ENCODE measurements around the gene VEPH1.
A peak's percentile ranks its signal among the peaks of the same experiment; 100 is the strongest.

The VEPH1 gene

DNA sequence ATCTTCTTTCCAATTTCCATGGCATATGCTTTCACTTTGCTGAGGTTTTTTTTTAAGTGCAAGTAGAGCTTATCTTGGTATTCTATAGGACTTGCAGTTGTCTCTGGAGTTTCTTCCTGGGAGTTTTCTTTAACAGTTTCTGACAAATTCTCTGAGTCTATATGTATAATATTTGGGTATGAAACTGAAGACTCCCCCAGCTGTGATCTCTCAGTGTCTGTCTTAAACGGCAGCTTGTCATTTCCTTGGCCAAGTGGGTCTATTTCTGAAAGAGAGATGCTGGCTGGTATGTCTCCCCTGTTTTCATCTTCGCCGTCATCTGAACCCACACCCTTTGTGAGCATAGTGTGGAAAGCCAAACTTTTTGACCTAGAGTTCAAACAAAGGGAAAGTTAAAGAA is 139.8 kb downstream of the VEPH1 start:
- no peak for DNase-seq (ENCODE audit: low read depth)
- H3K4me3 ChIP-seq (ENCODE audit: low read depth, low read length): no peak overlapping the region
- TF ChIP-seq, protein P1, sequence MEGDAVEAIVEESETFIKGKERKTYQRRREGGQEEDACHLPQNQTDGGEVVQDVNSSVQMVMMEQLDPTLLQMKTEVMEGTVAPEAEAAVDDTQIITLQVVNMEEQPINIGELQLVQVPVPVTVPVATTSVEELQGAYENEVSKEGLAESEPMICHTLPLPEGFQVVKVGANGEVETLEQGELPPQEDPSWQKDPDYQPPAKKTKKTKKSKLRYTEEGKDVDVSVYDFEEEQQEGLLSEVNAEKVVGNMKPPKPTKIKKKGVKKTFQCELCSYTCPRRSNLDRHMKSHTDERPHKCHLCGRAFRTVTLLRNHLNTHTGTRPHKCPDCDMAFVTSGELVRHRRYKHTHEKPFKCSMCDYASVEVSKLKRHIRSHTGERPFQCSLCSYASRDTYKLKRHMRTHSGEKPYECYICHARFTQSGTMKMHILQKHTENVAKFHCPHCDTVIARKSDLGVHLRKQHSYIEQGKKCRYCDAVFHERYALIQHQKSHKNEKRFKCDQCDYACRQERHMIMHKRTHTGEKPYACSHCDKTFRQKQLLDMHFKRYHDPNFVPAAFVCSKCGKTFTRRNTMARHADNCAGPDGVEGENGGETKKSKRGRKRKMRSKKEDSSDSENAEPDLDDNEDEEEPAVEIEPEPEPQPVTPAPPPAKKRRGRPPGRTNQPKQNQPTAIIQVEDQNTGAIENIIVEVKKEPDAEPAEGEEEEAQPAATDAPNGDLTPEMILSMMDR (IDR thresholded peaks at IDR 0.05; ENCODE audit: control insufficient read depth, extremely low read depth, insufficient read depth): no peak

DNA sequence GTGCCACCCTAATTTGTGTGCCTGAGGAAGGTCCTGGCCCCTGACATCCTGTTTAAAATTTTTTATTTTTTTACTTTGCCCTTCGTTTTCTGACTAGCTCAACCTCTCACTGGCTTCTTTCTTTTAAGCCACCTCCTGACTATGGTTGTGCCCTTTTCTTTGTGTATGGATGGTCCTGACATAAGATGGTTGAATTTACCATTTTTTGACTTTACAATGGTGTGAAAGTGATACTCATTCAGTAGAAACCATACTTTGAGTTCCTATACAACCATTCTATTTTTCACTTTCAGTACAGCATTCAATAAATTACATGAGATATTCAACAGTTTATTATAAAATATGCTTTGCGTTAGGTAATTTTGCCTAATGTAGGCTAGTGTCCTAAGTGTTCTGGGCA is 140.9 kb downstream of the VEPH1 start:
- no peak for DNase-seq (ENCODE audit: low read depth)
- H3K4me3 ChIP-seq (ENCODE audit: low read depth, low read length): no peak overlapping the region
- TF ChIP-seq, protein P1 (IDR thresholded peaks at IDR 0.05; ENCODE audit: control insufficient read depth, extremely low read depth, insufficient read depth): no peak

DNA sequence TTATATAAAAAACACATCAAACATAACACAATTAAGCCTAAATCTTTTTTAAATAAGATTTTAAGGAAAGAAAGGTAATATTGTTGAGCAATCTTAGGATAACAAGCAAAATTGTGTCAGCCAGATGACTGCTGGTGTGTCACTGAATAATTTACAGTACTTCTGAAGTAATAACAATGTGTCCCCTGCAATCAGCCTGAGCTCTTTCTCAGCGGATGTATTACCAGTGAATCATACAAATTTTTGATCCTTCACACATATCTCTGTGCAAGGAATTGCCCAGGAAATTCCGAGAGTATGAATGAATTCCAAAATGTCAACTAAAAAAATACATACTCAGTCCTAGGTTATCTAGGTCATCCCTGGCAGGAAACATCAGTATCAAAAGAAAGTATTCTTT is 143.2 kb downstream of the VEPH1 start:
- TF ChIP-seq, protein P1 (IDR thresholded peaks at IDR 0.05; ENCODE audit: control insufficient read depth, extremely low read depth, insufficient read depth): no peak
- H3K4me3 ChIP-seq (ENCODE audit: low read depth, low read length): no peak overlapping the region
- no peak for DNase-seq (ENCODE audit: low read depth)

DNA sequence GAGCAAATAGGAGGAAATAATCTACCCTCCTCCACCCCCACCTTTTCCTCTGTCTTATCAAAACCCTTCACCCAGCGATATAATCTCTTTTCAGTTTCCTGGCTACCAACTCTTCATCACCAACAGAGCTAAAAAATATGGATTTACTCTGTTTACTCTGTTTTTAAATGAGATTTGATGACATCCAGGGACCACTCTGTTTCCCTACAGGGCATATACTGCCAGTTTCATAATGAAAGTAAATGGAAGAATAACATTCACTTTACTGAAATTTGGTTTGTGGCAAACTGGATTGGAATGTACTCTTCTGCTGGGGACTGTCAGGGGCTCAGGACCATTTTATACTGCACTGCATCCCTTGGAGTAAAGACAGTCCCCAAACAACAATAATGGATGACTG is 146.7 kb downstream of the VEPH1 start:
- DNase-seq (ENCODE audit: low read depth): no peak
- H3K4me3 ChIP-seq (ENCODE audit: low read depth, low read length): no peak overlapping the region
- TF ChIP-seq, protein P1 (IDR thresholded peaks at IDR 0.05; ENCODE audit: control insufficient read depth, extremely low read depth, insufficient read depth): no peak

DNA sequence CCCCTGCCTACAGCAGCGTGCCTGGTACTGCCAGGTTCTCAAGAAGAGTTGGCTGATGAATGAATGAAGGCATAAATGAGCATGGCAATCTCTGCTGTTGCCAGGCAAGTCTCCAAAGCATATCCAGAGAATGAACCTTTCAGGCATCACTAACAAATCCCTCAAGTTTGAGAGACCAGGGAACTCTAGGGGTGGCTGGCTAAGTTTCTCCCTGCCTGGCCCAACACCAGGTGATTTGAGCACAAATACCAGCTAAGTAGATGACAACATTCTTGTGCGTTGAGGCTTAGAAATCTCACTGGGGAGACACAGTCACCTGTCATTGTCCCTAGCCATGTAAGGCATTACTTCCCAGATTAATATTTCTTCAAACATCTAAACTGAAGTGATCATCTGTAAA is 147.9 kb downstream of the VEPH1 start:
- TF ChIP-seq, protein P1 (IDR thresholded peaks at IDR 0.05; ENCODE audit: control insufficient read depth, extremely low read depth, insufficient read depth): no peak
- DNase-seq (ENCODE audit: low read depth): no peak
- no peak overlapping the region for H3K4me3 ChIP-seq (ENCODE audit: low read depth, low read length)

DNA sequence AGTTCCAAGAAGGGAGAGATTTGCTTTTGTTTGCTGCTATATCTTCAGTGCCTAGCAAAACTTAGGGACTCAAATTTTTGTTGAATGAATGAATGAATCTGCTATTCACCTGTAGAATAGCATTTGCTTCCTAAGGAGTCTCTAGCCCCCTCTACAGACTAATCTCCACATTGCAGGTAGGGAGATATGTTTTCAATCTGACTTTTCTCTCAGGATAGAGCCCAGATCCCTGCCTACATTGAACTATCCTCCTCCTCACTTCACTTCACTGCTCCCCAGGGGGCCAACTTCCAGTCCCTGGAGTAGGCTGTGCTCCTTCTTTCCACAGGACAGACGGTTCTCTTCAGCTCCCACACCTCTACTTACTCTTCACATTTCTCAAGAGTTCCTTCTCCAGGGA is 148.5 kb downstream of the VEPH1 start:
- DNase-seq (ENCODE audit: low read depth): no peak
- H3K4me3 ChIP-seq (ENCODE audit: low read depth, low read length): no peak overlapping the region
- TF ChIP-seq, protein P1 (IDR thresholded peaks at IDR 0.05; ENCODE audit: control insufficient read depth, extremely low read depth, insufficient read depth): peak; percentile 21; the same call in 1 of the 2 replicates

DNA sequence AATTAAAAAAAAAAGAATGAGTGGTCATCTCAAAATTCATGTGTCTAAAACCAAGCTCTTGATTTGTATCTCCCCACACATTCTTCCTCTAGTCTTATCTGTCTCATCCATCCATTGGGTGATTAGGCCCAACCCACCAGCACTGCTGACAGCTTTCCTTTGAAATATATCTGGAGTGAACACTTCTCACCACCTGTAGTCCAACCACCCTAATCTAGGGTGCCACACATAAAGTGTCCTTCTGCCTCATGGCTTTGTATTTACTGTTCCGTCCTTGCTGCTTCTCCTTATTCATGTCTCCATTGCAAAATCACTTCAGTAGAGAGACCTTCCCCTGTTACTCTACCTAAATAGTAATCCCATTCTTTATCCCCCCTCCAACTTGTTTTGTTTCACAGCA is 149.0 kb downstream of the VEPH1 start:
- H3K4me3 ChIP-seq (ENCODE audit: low read depth, low read length): no peak overlapping the region
- no peak for DNase-seq (ENCODE audit: low read depth)
- TF ChIP-seq, protein P1 (IDR thresholded peaks at IDR 0.05; ENCODE audit: control insufficient read depth, extremely low read depth, insufficient read depth): no peak
